NCI-H2171 (cell line): ENCODE measurements around the gene PPP2R3A.
"Not testable (repeated sequence)": the region's sequence is repeated elsewhere in the genome, so short reads cannot be mapped to it uniquely, and the experiment has no call there.

ENCODE experiments used
- DNase-seq: peaks from one replicate; lab custom pipeline; 2025; lab: John Stamatoyannopoulos, UW

Gene PPP2R3A

GRCh38 chr3:136036306-136036705, 70.8 kb downstream of the PPP2R3A start:
- no peak for DNase-seq

DNA sequence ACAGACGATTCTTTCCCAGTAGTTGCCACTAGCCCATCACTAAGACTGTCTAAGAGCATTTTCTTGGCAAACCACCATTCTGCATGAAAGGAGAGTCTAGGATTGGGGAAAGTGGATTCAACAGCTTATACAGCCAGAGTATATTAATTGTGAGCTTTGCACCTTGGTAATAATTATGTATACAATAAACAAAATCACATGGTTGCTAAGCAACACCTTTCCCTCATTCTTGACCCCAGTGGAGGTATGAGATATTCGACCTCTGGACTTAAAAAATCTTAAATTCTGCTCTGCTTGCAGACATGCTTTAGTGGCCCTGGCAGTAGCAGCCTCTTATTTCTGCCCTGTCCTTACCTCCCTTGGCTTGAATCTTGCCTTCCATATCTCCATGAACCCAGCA, 73.1 kb downstream of the PPP2R3A start:
- no peak for DNase-seq

- peak; percentile 10 for DNase-seq
Measured at GRCh38 chr3:136042608-136043221, 77.2 kb downstream of the PPP2R3A start.

- DNase-seq = no peak
Measured at GRCh38 chr3:136044980-136045745, 79.6 kb downstream of the PPP2R3A start.

- DNase-seq = no peak
Measured at GRCh38 chr3:136048068-136048467, 82.5 kb downstream of the PPP2R3A start.

GRCh38 chr3:136050250-136050649, 84.7 kb downstream of the PPP2R3A start:
- DNase-seq = no peak

DNA sequence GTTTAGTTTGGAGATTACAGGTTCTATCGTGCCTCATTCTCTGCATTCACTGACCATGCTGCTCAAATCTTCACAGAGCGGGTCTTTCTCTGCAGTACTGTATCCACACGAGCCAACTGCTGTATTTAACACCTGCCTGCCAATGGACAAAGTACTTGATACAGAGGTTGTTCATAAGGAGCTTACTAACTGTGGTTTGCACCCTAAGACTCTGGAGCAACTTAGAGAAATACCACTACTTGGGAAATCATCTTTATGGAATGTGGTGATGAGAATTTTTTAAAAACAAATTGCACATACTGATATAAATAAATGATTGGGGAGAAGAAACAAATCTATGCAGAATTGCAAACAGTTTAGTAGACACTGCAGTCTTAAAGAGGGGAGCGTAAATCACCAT, 90.0 kb downstream of the PPP2R3A start:
- no peak for DNase-seq

DNA sequence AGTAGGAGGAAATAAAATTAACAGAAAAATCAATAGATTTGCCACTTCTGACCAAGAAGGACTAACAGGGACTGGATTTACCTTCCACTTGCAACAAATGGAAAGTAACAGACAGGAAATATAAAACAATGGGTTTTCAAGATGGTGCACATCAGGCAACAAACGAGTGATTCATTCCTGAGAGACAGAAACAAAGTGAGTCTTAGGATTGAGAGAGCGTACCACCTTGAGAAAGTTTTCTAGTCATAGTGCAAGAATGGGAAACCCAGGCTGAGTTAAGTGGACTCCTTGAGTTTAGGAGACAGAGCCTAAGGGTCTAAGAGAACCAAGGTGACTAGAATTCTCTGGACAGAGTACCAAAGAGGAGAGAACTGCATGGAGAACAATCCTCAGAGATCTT, 101.7 kb downstream of the PPP2R3A start:
- no peak for DNase-seq

GRCh38 chr3:136068708-136069107, 103.2 kb downstream of the PPP2R3A start:
- DNase-seq = no peak

DNA sequence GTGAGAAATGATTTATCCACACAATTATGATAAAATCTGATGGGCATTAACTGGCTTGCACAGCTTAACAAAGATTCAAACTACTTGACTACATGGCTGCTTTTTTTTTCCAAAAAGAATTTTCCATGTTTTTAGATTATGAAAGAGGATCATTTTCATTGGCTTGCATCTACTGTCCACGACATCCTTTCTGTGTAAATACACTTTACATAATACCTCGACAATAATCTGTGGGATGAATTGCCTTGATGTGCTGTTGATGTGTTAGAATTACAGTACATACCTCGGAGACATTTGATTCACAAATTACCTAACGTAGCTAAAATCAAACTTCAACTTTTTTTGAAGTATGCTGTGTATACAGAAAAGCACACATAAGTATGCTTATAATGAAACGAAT, 104.4 kb downstream of the PPP2R3A start:
- no peak for DNase-seq

DNA sequence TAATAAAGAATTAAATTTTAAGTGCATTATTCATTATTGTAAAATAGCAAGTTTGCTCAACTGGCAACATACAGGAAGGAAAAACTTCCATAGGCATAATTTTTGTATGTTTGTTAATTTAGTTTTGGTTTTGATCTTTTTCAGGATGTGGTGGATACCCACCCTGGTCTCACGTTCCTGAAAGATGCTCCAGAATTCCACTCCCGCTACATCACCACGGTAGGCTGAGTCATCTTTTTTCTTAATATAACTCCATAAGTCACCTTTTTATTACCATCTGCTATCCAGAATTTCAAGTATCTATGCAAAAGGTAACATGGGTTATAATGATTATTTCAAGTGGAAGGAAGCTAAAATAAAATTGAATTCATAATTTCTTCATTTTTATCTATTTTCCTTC, 104.8 kb downstream of the PPP2R3A start:
- DNase-seq = no peak

GRCh38 chr3:136070953-136071949, 105.7 kb downstream of the PPP2R3A start:
- DNase-seq = no peak

DNA sequence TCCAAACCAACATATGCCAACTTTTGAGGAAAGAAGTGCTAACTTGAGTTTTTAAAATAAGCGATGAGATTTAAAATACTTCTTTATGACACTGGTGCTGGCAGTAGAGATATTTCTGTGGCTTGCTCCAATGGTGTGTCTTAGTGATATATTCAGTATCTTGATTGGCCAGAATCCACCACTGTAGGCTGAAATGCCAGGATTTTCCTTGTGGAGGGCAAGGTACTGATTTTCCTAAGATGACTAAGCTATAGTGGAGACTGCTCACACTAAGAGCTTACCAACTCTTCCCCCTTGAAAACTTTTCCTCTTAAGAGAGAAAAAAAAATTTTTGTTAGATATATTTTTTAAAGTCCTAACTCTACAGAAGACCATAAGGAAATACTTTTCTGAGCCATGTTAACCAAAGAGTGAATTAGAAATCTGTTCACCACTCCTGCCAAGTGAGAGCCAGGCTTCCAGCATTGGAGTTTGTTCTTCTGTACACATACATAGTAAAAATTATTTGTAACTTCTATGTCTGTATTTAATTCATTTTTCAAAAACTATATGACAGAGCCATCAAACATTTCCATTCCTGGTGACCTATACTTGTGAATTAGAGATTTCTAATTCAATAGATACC, 109.1 kb downstream of the PPP2R3A start:
- DNase-seq = no peak

GRCh38 chr3:136075218-136075808, 109.8 kb downstream of the PPP2R3A start:
- peak; percentile 31 for DNase-seq

GRCh38 chr3:136075811-136076210, 110.3 kb downstream of the PPP2R3A start:
- DNase-seq = no peak

DNA sequence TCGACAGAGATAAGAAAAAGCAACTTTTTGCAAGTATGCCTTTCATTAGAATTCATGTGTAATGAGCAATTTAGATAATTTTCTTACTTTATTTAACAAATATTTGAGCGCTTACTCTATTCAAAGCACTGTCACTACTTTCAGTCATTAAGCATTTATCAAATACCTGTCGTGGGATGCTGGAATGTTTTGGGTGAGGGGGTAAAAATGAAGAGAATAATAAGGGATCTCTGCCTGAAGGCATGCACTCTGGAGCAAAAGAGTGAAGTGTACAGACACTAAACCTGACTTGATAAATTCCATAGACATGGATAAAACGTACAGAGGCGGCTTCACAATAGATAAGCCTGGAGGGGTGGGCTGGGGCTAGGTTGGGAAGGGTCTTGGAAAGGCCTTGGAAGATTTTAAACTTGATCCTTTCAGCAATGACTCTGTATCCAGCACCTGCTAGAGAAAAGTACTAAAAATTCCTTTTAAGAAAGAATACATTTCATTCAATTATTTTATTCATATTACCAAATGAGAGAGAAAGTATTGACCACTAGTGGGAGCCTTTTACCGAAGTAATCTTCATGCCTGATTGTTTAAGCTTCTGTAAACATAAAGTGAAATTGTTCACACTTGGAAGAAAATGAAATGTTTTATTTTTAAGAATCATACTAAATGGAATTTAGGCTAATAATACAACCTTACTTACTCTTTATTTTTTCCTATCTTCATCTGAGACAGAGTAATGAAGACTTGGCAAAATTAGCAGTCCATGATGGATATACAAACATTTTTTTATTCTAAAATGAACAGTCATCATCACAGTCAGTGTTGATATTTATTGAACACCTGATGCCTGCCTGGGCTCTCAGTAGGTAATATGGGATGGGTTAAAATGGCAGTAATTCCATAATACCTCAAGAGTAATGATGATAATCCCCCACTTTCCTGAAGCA, 113.2 kb downstream of the PPP2R3A start:
- peak; percentile 3 for DNase-seq

GRCh38 chr3:136083641-136084382, 118.3 kb downstream of the PPP2R3A start:
- DNase-seq = not testable (repeated sequence)

GRCh38 chr3:136085067-136085466, 119.5 kb downstream of the PPP2R3A start:
- DNase-seq = not testable (repeated sequence)

DNA sequence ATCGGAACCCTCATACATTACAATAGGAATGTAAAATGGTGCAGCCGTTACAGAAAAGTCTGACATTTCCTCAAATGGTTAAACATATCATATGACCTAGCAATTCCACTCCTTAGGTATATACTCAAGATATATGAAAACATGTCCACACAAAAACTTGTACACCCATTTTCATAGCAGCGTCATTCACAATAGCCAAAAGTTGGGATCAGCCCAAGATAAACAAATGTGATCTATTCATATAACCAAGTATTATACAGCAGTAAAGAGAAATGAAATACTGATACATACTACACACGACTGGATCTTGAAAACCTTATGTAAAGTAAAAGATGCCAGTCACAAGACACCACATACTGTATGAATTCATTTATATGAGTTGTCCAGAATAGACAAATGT, 128.2 kb downstream of the PPP2R3A start:
- DNase-seq = no peak

GRCh38 chr3:136105044-136105443, 139.5 kb downstream of the PPP2R3A start:
- no peak for DNase-seq
